ENCODE data around the gene NACC2.
A peak's percentile ranks its signal among the peaks of the same experiment; 100 is the strongest.

Gene NACC2

DNA sequence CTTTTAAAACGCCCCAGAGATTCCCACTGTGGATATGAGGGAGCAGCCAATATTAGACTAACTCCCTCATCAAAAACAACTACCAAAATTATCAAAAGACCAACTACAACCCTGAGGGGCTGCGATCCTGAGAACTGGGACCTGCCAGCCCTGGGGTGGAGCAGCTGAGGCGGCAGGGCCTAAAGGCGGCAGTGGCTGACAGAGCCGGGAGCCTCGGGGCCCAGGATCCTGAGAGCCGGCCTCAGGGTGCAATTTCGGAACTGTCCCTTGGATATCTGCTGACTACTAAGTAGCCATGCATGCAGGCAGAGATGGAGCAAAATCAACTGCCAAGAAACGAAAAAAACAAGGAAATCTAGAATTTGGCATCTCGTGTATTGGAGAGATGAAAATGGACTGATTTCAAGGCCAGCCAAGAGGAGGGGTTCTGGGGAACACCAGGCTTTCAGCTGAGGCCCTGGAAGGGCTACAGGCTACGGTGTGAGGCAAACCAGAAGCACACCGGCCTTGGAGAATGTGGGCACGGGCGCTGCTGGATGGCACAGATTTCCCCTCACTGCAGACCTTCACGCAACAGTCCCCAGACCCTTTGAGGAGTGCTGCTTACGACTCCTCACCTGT lies 70.3 kb downstream of the NACC2 start:
- no peak for TF ChIP-seq CTCF (IDR thresholded peaks at IDR 0.05; ENCODE audit: low read depth, low read length)
- DNase-seq (ENCODE audit: low read depth in 2 of 2): no peak
- no peak overlapping the region for H3K4me3 ChIP-seq (replicated peaks in 1 of 2; ENCODE audit: low read depth in 2 of 2, low read length in 2 of 2)

- no peak for DNase-seq (ENCODE audit: low read depth in 2 of 2)
- TF ChIP-seq CTCF (IDR thresholded peaks at IDR 0.05; ENCODE audit: low read depth, low read length): no peak
- H3K4me3 ChIP-seq (replicated peaks in 1 of 2; ENCODE audit: low read depth in 2 of 2, low read length in 2 of 2): no peak overlapping the region
Measured at GRCh38 chr9:136024286-136024685, 70.8 kb downstream of the NACC2 start.

- DNase-seq (ENCODE audit: low read depth in 2 of 2): peak; percentile 77 to 85
- H3K4me3 ChIP-seq (replicated peaks in 1 of 2; ENCODE audit: low read depth in 2 of 2, low read length in 2 of 2): no peak overlapping the region
- TF ChIP-seq CTCF (IDR thresholded peaks at IDR 0.05; ENCODE audit: low read depth, low read length): no peak
Measured at GRCh38 chr9:136023410-136024225, 71.5 kb downstream of the NACC2 start.

- TF ChIP-seq CTCF (IDR thresholded peaks at IDR 0.05; ENCODE audit: low read depth, low read length): no peak
- DNase-seq (ENCODE audit: low read depth in 2 of 2): no peak
- no peak overlapping the region for H3K4me3 ChIP-seq (replicated peaks in 1 of 2; ENCODE audit: low read depth in 2 of 2, low read length in 2 of 2)
Measured at GRCh38 chr9:136022731-136023409, 72.2 kb downstream of the NACC2 start.

DNA sequence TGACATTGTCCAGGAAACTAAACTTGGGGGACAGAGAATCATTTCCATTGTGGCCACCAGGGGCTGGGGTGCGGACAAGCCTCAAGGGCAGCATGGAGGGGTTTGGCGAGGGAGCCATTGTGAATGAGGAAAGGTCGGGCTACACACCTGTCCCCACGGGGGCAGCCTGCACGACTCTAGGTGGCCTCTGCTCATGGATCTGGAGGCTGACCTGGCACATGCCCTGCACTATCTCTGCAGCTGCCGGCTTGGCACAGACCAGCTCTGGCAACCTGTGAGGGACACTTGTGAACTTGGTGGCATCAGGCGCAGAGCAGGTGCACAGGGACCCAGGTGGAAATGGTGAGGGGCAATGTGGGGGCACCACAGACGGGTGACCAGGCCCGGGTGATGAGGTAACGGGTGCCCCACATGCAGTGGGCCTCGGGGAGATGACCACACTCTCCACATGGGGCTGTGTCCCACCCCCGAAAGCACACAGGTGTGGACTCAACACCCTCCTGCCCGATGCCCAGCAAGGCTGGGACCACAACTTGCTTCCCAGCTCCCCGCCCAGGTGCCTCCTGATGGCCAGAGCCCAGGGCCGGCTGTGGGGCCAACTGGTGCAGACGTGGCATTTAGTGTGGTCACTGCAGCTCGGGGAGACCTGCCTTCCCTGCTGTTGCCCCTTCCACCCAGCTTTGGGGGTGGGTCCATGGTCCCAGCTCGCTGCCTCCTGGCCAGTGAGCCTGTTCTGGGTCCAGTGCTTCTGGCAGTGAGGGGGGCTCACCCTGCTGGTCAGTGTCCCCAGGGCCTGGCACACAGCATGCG lies 73.0 kb downstream of the NACC2 start:
- no peak for DNase-seq (ENCODE audit: low read depth in 2 of 2)
- H3K4me3 ChIP-seq (replicated peaks in 1 of 2; ENCODE audit: low read depth in 2 of 2, low read length in 2 of 2): no peak overlapping the region
- TF ChIP-seq CTCF (IDR thresholded peaks at IDR 0.05; ENCODE audit: low read depth, low read length): no peak

DNA sequence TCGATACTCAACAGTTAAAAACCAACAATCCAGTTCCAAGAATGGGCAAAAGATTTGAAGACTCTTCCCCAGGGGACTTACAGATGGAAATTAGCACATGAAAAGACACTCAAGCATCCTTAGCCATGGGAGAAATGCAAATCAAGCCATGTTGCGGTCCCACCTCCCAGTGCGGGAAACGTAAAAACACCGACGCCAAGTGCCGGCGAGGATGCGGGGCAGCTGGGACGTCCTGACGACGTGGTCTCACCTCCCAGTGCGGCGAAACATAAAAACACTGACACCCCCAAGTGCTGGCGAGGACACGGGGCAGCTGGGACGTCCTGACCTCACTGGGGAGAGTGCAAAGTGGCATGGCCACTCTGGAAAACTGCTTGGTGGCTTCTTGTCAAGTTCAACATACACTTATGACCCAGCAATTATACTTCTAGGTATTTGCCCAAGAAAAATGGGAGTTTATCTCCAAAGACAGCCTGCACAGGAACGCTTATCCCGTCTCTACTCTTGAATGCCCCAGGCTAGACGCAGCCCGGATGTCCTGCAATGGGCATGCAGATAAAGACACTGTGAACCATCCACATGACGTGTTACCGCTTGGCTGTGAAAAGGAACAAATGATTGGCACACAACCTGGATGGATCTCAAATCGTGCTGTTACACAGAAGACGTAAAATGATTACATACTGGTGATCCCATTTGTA lies 73.8 kb downstream of the NACC2 start:
- no peak overlapping the region for H3K4me3 ChIP-seq (replicated peaks in 1 of 2; ENCODE audit: low read depth in 2 of 2, low read length in 2 of 2)
- no peak for TF ChIP-seq CTCF (IDR thresholded peaks at IDR 0.05; ENCODE audit: low read depth, low read length)
- DNase-seq (ENCODE audit: low read depth in 2 of 2): no peak

Data from cardiac fibroblast (primary cell).